C4-2B (cell line): ENCODE data around the gene UTP20.

Source experiments
- H3K27ac ChIP-seq: fragments of 450-650 bp; 2 replicates; pipeline ENCODE4 v1.5.1; 2017
- CTCF ChIP-seq: fragments of 450-650 bp; conservative IDR thresholded peaks from 2 replicates; pipeline ENCODE4 v1.5.1; 2017; ENCODE audit warnings: mild to moderate bottlenecking
- ZFX ChIP-seq: fragments of 450-650 bp; IDR thresholded peaks from 2 replicates; pipeline ENCODE4 v1.6.1; 2017

Gene UTP20

GRCh38 chr12:101424620-101425019, 144.7 kb downstream of the UTP20 start:
- H3K27ac ChIP-seq: no peak overlapping the region

GRCh38 chr12:101430456-101430855, 150.6 kb downstream of the UTP20 start:
- H3K27ac ChIP-seq: no peak overlapping the region
- TF ChIP-seq CTCF (no peak), ZFX (no peak)

More at GRCh38 chr12:101424620-101425019, 144.7 kb downstream of the UTP20 start:
- TF ChIP-seq CTCF (no peak), ZFX (no peak)

- TF ChIP-seq CTCF (no peak), ZFX (no peak)
- no peak overlapping the region for H3K27ac ChIP-seq
Observed at GRCh38 chr12:101436136-101436535, 156.2 kb downstream of the UTP20 start.
